Smooth muscle cell (in vitro differentiated cells): ENCODE measurements around the gene RELN. TPM values are rescaled to one million over a fixed set of nuclear protein-coding genes. Genes with fewer than 3 reads are reported as not detected.

Experiments used
- DNase-seq: peaks from one replicate; lab custom pipeline; 2025; ENCODE audit not compliant: unreplicated experiment; lab: John Stamatoyannopoulos, UW
- H2AFZ ChIP-seq: fragments of 200-600 bp; sonication (generic); 2 replicates; pipeline ENCODE4 v1.6.0; 2016; ENCODE audit warnings: antibody characterized with exemption, low read depth, mild to moderate bottlenecking
- H3F3A ChIP-seq: fragments of 200-600 bp; sonication (generic); 2 replicates; pipeline ENCODE4 v1.6.0; 2017; ENCODE audit warnings: antibody characterized with exemption, low read depth
- H3K27ac ChIP-seq: fragments of 200-600 bp; sonication (generic); 2 replicates; pipeline ENCODE4 v1.5.1; 2016; ENCODE audit warnings: low read depth, mild to moderate bottlenecking
- H3K27me3 ChIP-seq: fragments of 200-600 bp; sonication (generic); 2 replicates; pipeline ENCODE4 v1.6.1; 2016; ENCODE audit warnings: low read depth, mild to moderate bottlenecking
- H3K36me3 ChIP-seq: fragments of 200-600 bp; sonication (generic); 2 replicates; pipeline ENCODE4 v1.5.1; 2016; ENCODE audit warnings: low read depth
- H3K4me1 ChIP-seq: fragments of 200-600 bp; sonication (generic); 2 replicates; pipeline ENCODE4 v1.5.1; 2016; ENCODE audit warnings: low read depth
- H3K4me2 ChIP-seq: fragments of 200-600 bp; sonication (generic); 2 replicates; pipeline ENCODE4 v1.6.0; 2016; ENCODE audit warnings: mild to moderate bottlenecking
- H3K4me3 ChIP-seq: fragments of 200-600 bp; sonication (generic); 2 replicates; pipeline ENCODE4 v1.5.1; 2016; ENCODE audit warnings: mild to moderate bottlenecking
- H3K79me2 ChIP-seq: fragments of 200-600 bp; sonication (generic); 2 replicates; pipeline ENCODE4 v1.6.0; 2016; ENCODE audit warnings: low read depth, mild to moderate bottlenecking
- H3K9ac ChIP-seq: fragments of 200-600 bp; sonication (generic); 2 replicates; pipeline ENCODE4 v1.6.0; 2016; ENCODE audit warnings: low read depth
- H3K9me3 ChIP-seq: fragments of 200-600 bp; sonication (generic); replicated peaks from 2 replicates; pipeline ENCODE4 v1.5.1; 2016; ENCODE audit warnings: low read depth
- H4K20me1 ChIP-seq: fragments of 200-600 bp; sonication (generic); 2 replicates; pipeline ENCODE4 v1.6.0; 2016; ENCODE audit warnings: low read depth
- WGBS: methylation state at CpG from one replicate; pipeline ENCODE4 v1.1.7; 2016; ENCODE audit warnings: low lambda C conversion rate; 5-methylcytosine and 5-hydroxymethylcytosine counted together
- polyA plus RNA-seq: library from polyadenylated mRNA; unstranded; fragments of >200 nt; fragmentation: Nextera tagmentation; extraction: Ambion mirVana; gene quantifications from 2 replicates; pipeline ENCODE4 v1.2.1, GENCODE V29; 2016
- total RNA-seq: library from RNA; depleted of rRNA; stranded (reverse); fragments of >200 nt; gene quantifications from 2 replicates; pipeline ENCODE4 v1.2.3, GENCODE V29; 2014
- TF ChIP-seq, protein P1 (sequence below): fragments of 200-600 bp; sonication (generic); IDR thresholded peaks from 2 replicates; pipeline ENCODE4 v1.5.1; 2017; ENCODE audit warnings: borderline replicate concordance, mild to moderate bottlenecking, antibody characterized with exemption; ENCODE audit not compliant: insufficient read depth, poor library complexity, severe bottlenecking

The RELN gene
- total and polyA plus RNA-seq, 2 experiments from 2014 or later = 0.90 TPM; not detected in 1

DNA sequence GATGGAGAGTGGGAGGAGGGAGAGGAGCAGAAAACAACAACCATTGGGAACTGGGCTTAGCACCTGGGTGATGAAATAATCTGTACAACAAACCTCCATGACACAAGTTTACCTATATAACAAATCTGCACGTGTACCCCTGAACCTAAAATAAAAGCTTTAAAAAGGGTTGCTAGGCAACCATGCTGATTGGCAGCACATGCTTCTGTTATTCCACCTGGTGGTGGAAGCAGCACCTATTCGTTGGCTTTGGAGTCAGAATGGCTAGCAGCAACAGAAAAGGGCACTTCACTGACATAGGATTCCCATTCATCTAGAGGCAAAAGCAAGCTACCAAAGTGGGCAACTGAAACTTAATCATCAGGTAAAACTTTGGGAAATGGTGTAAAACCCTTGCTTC, 57.1 kb downstream of the RELN start:
- H3K4me3 ChIP-seq = no peak overlapping the region
- no peaks in the 10 kb centered on the region for H3K9me3 ChIP-seq
- no peak overlapping the region for H3K27ac ChIP-seq
- no peaks in the 10 kb centered on the region for H3K4me1 ChIP-seq
- H4K20me1 ChIP-seq = no peaks in the 10 kb centered on the region
- H3K9ac ChIP-seq = no peak overlapping the region
- no peak for DNase-seq
- H3K36me3 ChIP-seq = no peaks in the 10 kb centered on the region
- H3K27me3 ChIP-seq = no peaks in the 10 kb centered on the region
- H3F3A ChIP-seq = no peaks in the 10 kb centered on the region
- TF ChIP-seq, protein P1, sequence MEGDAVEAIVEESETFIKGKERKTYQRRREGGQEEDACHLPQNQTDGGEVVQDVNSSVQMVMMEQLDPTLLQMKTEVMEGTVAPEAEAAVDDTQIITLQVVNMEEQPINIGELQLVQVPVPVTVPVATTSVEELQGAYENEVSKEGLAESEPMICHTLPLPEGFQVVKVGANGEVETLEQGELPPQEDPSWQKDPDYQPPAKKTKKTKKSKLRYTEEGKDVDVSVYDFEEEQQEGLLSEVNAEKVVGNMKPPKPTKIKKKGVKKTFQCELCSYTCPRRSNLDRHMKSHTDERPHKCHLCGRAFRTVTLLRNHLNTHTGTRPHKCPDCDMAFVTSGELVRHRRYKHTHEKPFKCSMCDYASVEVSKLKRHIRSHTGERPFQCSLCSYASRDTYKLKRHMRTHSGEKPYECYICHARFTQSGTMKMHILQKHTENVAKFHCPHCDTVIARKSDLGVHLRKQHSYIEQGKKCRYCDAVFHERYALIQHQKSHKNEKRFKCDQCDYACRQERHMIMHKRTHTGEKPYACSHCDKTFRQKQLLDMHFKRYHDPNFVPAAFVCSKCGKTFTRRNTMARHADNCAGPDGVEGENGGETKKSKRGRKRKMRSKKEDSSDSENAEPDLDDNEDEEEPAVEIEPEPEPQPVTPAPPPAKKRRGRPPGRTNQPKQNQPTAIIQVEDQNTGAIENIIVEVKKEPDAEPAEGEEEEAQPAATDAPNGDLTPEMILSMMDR = no peak
- 21% methylated on average over 2 of the region's 2 CpGs for WGBS
- no peak overlapping the region for H3K4me2 ChIP-seq
- H2AFZ ChIP-seq = no peak overlapping the region
- no peaks in the 10 kb centered on the region for H3K79me2 ChIP-seq

DNA sequence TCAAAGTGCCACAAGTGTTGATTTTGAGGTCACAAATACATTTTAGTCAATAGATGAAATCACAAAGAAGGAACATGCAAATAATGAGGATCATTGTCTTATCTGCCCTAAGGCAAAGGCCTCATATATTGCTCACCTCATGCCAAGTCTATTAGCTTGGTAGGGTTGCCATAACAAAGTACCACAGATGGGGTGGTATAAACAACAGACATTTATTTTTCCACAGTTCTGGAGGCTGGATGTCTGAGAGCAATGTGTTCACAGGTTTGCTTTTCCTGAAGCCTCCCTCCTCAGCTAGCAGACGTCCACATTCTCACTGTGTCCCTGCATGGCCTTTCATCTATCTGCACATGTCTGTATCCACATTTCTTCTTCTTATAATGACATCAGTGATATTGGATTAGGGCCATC, 59.6 kb downstream of the RELN start:
- Histone ChIP-seq H3K36me3 (no peaks in the 10 kb centered on the region), H3K4me1 (no peaks in the 10 kb centered on the region), H3K4me2 (no peak overlapping the region), H3K27me3 (no peaks in the 10 kb centered on the region), H3K9me3 (no peaks in the 10 kb centered on the region), H2AFZ (no peak overlapping the region), H4K20me1 (no peaks in the 10 kb centered on the region), H3K9ac (no peak overlapping the region), H3K79me2 (no peaks in the 10 kb centered on the region), H3K4me3 (no peak overlapping the region), H3K27ac (no peak overlapping the region), H3F3A (no peaks in the 10 kb centered on the region)
- TF ChIP-seq, protein P1 = no peak
- WGBS = 78% methylated on average over 1 of the region's 1 CpG
- no peak for DNase-seq

DNA sequence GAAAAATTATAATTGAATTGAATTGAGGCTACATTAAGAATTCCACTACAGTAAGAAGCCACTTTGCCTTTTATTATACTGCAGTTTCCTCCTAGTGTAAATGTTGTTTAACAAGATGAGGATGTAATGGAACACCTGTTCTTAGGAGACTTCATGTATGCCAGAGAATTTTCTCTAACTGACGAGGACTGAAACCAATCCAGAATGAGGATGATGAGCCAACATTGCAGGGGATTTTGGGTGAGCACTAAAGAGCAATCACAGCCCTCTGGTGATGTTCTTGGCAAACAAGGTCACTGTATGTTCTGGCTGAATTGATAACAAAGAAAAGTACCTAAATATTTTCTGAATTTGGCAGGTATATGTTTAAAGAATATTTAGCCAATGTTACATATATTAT, 60.9 kb downstream of the RELN start:
- WGBS = 81% methylated on average over 1 of the region's 1 CpG
- no peaks in the 10 kb centered on the region for H3K36me3 ChIP-seq
- no peaks in the 10 kb centered on the region for H3K79me2 ChIP-seq
- no peak overlapping the region for H3K9ac ChIP-seq
- H3K9me3 ChIP-seq = no peaks in the 10 kb centered on the region
- no peaks in the 10 kb centered on the region for H3K4me1 ChIP-seq
- TF ChIP-seq, protein P1 = no peak
- no peak for DNase-seq
- peaks cover 10% of the 10 kb centered on the region for H3K27me3 ChIP-seq
- no peak overlapping the region for H3K4me2 ChIP-seq
- no peaks in the 10 kb centered on the region for H3F3A ChIP-seq
- no peak overlapping the region for H3K27ac ChIP-seq
- no peak overlapping the region for H3K4me3 ChIP-seq
- H4K20me1 ChIP-seq = no peaks in the 10 kb centered on the region
- no peak overlapping the region for H2AFZ ChIP-seq

DNA sequence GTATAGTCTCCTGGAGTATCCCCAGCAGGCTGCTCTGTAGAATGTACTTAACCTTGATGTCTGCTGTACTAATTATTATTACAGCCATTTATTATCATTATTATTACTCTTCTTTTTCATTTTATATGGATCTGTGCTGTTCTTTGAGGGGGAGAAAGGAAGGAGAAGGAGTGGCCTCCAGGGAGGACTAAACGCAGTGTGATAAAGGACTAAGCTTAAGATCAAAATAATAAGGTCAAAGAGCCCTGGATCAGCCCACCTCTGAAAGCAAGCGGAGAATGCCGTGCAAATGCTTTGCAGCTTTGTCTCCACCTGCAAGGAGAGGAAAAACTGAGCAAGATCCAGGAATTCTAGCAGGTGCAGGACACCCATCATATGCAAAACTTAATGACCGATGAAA, 65.3 kb downstream of the RELN start:
- Histone ChIP-seq H4K20me1 (no peaks in the 10 kb centered on the region), H3K27ac (no peak overlapping the region), H3K9me3 (no peaks in the 10 kb centered on the region), H3F3A (no peaks in the 10 kb centered on the region), H3K4me3 (no peak overlapping the region), H3K79me2 (no peaks in the 10 kb centered on the region), H3K36me3 (no peaks in the 10 kb centered on the region), H3K27me3 (peaks cover 19% of the 10 kb centered on the region), H2AFZ (no peak overlapping the region), H3K4me2 (no peak overlapping the region), H3K9ac (no peak overlapping the region), H3K4me1 (no peaks in the 10 kb centered on the region)
- whole genome bisulfite sequencing = 94% methylated on average over 4 of the region's 4 CpGs
- no peak for DNase-seq
- TF ChIP-seq, protein P1 = no peak
